Endothelial cell of umbilical vein (primary cell): ENCODE measurements around the gene MCF2L. TPM values are rescaled to one million over a fixed set of nuclear protein-coding genes. Genes with fewer than 3 reads are reported as not detected.

Experiments used
- BruUV-seq: library from RNA; stranded (reverse); fragments of 400-500 nt; replicated peaks from 2 replicates; lab custom pipeline; 2021; lab: Mats Ljungman, UMichigan
- CTCF ChIA-PET: fragments of 300-600, 350-600 bp; sonication (Branson Sonifier 250); formaldehyde crosslinking; loops from one replicate; lab custom pipeline; 2021; ENCODE audit warnings: antibody characterized with exemption, inconsistent platforms; lab: Charles Lee
- POLR2A ChIA-PET: fragments of 300-600, 350-600 bp; sonication (Branson Sonifier 250); formaldehyde crosslinking; loops from one replicate; lab custom pipeline; 2021; ENCODE audit warnings: antibody characterized with exemption, inconsistent platforms; lab: Charles Lee
- DNase-seq: peaks from one replicate; pipeline ENCODE4 v3.0.0-alpha.2; 2011; ENCODE audit warnings: low read depth, low spot score
- FAIRE-seq: peaks from 2 replicates; lab custom pipeline; 2011; peaks lifted over from hg19 to GRCh38; lab: Jason Lieb, UNC
- H2AFZ ChIP-seq: 2 replicates; pipeline ENCODE4 v1.6.0; 2012; ENCODE audit warnings: low read depth, low read length, control low read depth, inconsistent platforms
- H3K27ac ChIP-seq: 2 replicates; pipeline ENCODE4 v1.5.1; 2011; ENCODE audit warnings: low read depth, mild to moderate bottlenecking, control low read depth, low read length, moderate library complexity; ENCODE audit not compliant: insufficient read depth
- H3K27me3 ChIP-seq, 2 experiments: 2 replicates each; pipeline versions ENCODE4 v1.6.0 to v1.6.1; 2011; ENCODE audit warnings: low read length in 2 of 2, mixed read lengths in 1 of 2; ENCODE audit not compliant: control insufficient read depth in 2 of 2, insufficient read depth in 2 of 2
- H3K36me3 ChIP-seq, 2 experiments: 2 replicates in 1 of 2; 3 replicates in 1 of 2; pipeline ENCODE4 v1.5.1; 2011; ENCODE audit warnings: low read length in 2 of 2, mild to moderate bottlenecking in 1 of 2, moderate library complexity in 1 of 2; ENCODE audit not compliant: control insufficient read depth in 2 of 2, insufficient read depth in 2 of 2; ENCODE audit errors: extremely low read depth in 1 of 2
- H3K4me1 ChIP-seq: 3 replicates; pipeline ENCODE4 v1.5.1; 2011; ENCODE audit warnings: mild to moderate bottlenecking, low read length; ENCODE audit not compliant: control insufficient read depth, insufficient read depth; ENCODE audit errors: extremely low read depth
- H3K4me2 ChIP-seq: 2 replicates; pipeline ENCODE4 v1.6.1; 2011; ENCODE audit warnings: low read length, control low read depth, mixed read lengths; ENCODE audit not compliant: insufficient read depth
- H3K4me3 ChIP-seq, 3 experiments: fragments of 200-600 bp in 1 of 3; sonication (generic), shearing (Covaris generic) in 1 of 3; replicated peaks in 1 of 3; 2 replicates each; pipeline ENCODE4 v1.5.1; 2011 to 2016; ENCODE audit warnings: control low read depth in 3 of 3, low read length in 3 of 3, mild to moderate bottlenecking in 2 of 3, inconsistent platforms in 1 of 3, low read depth in 1 of 3, moderate library complexity in 1 of 3; ENCODE audit not compliant: insufficient read depth in 1 of 3
- H3K79me2 ChIP-seq: 2 replicates; pipeline ENCODE4 v1.6.0; 2012; ENCODE audit warnings: low read length, inconsistent platforms; ENCODE audit not compliant: control insufficient read depth, insufficient read depth
- H3K9ac ChIP-seq: replicated peaks from 2 replicates; pipeline ENCODE3; 2011; ENCODE audit warnings: low read length, control low read depth; ENCODE audit not compliant: insufficient read depth; ENCODE audit errors: extremely low read depth
- H3K9me1 ChIP-seq: replicated peaks from 3 replicates; pipeline ENCODE4 v1.6.0; 2011; ENCODE audit warnings: mild to moderate bottlenecking, low read length; ENCODE audit not compliant: control insufficient read depth, insufficient read depth; ENCODE audit errors: extremely low read depth
- H3K9me3 ChIP-seq: replicated peaks from 2 replicates; pipeline ENCODE4 v1.5.1; 2012; ENCODE audit warnings: low read length, inconsistent platforms; ENCODE audit not compliant: control insufficient read depth, insufficient read depth
- H4K20me1 ChIP-seq: replicated peaks from 2 replicates; pipeline ENCODE3; 2011; ENCODE audit warnings: mild to moderate bottlenecking, low read length; ENCODE audit not compliant: control insufficient read depth, insufficient read depth; ENCODE audit errors: extremely low read depth
- EZH2 ChIP-seq: IDR thresholded peaks from 2 replicates; pipeline ENCODE4 v1.6.1; 2012; ENCODE audit warnings: borderline replicate concordance, low read depth, mild to moderate bottlenecking, moderate library complexity, low read length, inconsistent platforms; ENCODE audit not compliant: severe bottlenecking
- FOS ChIP-seq: IDR thresholded peaks from 2 replicates; pipeline ENCODE4 v1.6.1; 2011; ENCODE audit warnings: mild to moderate bottlenecking, low read length, moderate library complexity, borderline replicate concordance; ENCODE audit not compliant: insufficient read depth
- GATA2 ChIP-seq: IDR thresholded peaks from 2 replicates; pipeline ENCODE4 v1.7.0; 2011; ENCODE audit warnings: low read depth, mild to moderate bottlenecking, moderate library complexity, mixed read lengths, low read length; ENCODE audit not compliant: insufficient read length, insufficient read depth
- JUN ChIP-seq: IDR thresholded peaks from 2 replicates; pipeline ENCODE4 v1.6.1; 2011; ENCODE audit warnings: borderline replicate concordance, low read depth; ENCODE audit not compliant: insufficient read length, insufficient read depth
- MYC ChIP-seq: IDR thresholded peaks from one replicate; pipeline ENCODE4 v1.6.1; 2011; ENCODE audit warnings: mild to moderate bottlenecking, low read depth, low read length
- POLR2A ChIP-seq: IDR thresholded peaks from 2 replicates; pipeline ENCODE4 v1.6.1; 2012; ENCODE audit warnings: low read depth, mild to moderate bottlenecking, control low read depth, low read length
- POLR2AphosphoS5 ChIP-seq: IDR thresholded peaks from 2 replicates; pipeline ENCODE4 v1.6.1; 2012; ENCODE audit warnings: low read depth, mild to moderate bottlenecking, control low read depth, low read length, moderate library complexity; ENCODE audit not compliant: insufficient read depth
- dilution Hi-C: fragments of 300-500 bp; cut with MboI; formaldehyde crosslinking; loops from one replicate; pipeline ENCODE4 v1.15.0; 2019; ENCODE audit warnings: low sequenced_read_pairs; ENCODE audit not compliant: extremely low pct_ligation_motif_present
- intact Hi-C: fragments of 100-400 bp; cut with micrococcal nuclease; formaldehyde crosslinking; loops from one replicate; pipeline ENCODE4 v1.10.0; 2022
- polyA plus RNA-seq, 4 experiments: library from polyadenylated mRNA; depleted of rRNA in 3 of 4; stranded (reverse) in 3 of 4; unstranded in 1 of 4; fragments of >200 nt; gene quantifications; 2 replicates each; pipeline versions ENCODE4 v1.2.1 to v1.2.3, GENCODE V29; 2011 to 2012; ENCODE audit warnings: missing spikeins in 1 of 4
- total RNA-seq: library from RNA; stranded (reverse); gene quantifications from 2 replicates; pipeline ENCODE4 v1.2.3, GENCODE V29; 2021
- TF ChIP-seq, protein P1 (sequence below): IDR thresholded peaks from 2 replicates; pipeline ENCODE4 v1.6.1; 2011; ENCODE audit not compliant: insufficient read depth, insufficient read length
- TF ChIP-seq, protein P2 (sequence below), 2 donors: IDR thresholded peaks; 1 replicate in 1 of 2; 2 replicates in 1 of 2; pipeline ENCODE4 v1.5.1; 2011; ENCODE audit warnings: low read length in 2 of 2, mild to moderate bottlenecking in 2 of 2, moderate library complexity in 2 of 2, control low read depth in 1 of 2, inconsistent platforms in 1 of 2, low read depth in 1 of 2; ENCODE audit not compliant: insufficient read depth in 1 of 2; ENCODE audit errors: extremely low read depth in 1 of 2

Gene MCF2L
- total and polyA plus RNA-seq, 2 donors (not counting 3 experiments of a cell fraction or from before 2014, with no cell fraction given) = 0.33 to 0.58 TPM

GRCh38 chr13:112984954-112985802 is 16.2 kb downstream of the MCF2L start:
- no TSS peak for BruUV-seq
- H4K20me1 ChIP-seq = no peaks in the 10 kb centered on the region
- no peaks in the 10 kb centered on the region for H3K4me1 ChIP-seq
- no peak for DNase-seq
- no peak overlapping the region for H2AFZ ChIP-seq
- H3K4me2 ChIP-seq = no peak overlapping the region
- no peaks in the 10 kb centered on the region for H3K27me3 ChIP-seq
- ChIA-PET POLR2A (no interaction called here), CTCF (interaction anchor here (1.1 kb wide), 1 partner anchor 44 kb away, joined by 5 read pairs; no protein-coding TSS in a partner anchor)
- no peaks in the 10 kb centered on the region for H3K36me3 ChIP-seq
- H3K4me3 ChIP-seq = no peak overlapping the region
- TF ChIP-seq EZH2 = no peak
- TF ChIP-seq POLR2AphosphoS5 = no peak
- TF ChIP-seq JUN = no peak
- TF ChIP-seq, protein P1, sequence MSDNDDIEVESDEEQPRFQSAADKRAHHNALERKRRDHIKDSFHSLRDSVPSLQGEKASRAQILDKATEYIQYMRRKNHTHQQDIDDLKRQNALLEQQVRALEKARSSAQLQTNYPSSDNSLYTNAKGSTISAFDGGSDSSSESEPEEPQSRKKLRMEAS = no peak
- TF ChIP-seq, protein P2, sequence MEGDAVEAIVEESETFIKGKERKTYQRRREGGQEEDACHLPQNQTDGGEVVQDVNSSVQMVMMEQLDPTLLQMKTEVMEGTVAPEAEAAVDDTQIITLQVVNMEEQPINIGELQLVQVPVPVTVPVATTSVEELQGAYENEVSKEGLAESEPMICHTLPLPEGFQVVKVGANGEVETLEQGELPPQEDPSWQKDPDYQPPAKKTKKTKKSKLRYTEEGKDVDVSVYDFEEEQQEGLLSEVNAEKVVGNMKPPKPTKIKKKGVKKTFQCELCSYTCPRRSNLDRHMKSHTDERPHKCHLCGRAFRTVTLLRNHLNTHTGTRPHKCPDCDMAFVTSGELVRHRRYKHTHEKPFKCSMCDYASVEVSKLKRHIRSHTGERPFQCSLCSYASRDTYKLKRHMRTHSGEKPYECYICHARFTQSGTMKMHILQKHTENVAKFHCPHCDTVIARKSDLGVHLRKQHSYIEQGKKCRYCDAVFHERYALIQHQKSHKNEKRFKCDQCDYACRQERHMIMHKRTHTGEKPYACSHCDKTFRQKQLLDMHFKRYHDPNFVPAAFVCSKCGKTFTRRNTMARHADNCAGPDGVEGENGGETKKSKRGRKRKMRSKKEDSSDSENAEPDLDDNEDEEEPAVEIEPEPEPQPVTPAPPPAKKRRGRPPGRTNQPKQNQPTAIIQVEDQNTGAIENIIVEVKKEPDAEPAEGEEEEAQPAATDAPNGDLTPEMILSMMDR (IDR thresholded peaks at IDR 0.05; ENCODE audit: extremely low read depth in 1 of 2, insufficient read depth in 1 of 2, low read depth in 1 of 2, low read length in 2 of 2) = no peak
- TF ChIP-seq GATA2 = no peak
- TF ChIP-seq MYC = no peak
- TF ChIP-seq POLR2A = no peak
- TF ChIP-seq FOS = no peak
- H3K9me3 ChIP-seq = no peaks in the 10 kb centered on the region
- H3K9me1 ChIP-seq = no peaks in the 10 kb centered on the region
- dilution Hi-C loops (no loop called here), intact Hi-C loops (no loop called here)
- no peaks in the 10 kb centered on the region for H3K79me2 ChIP-seq
- H3K9ac ChIP-seq = no peak overlapping the region
- no peak overlapping the region for H3K27ac ChIP-seq
- no peak for FAIRE-seq
